ENCODE results near the gene ATCAY. TPM values are rescaled to one million over a fixed set of nuclear protein-coding genes. Genes with fewer than 3 reads are reported as not detected.

ATCAY gene
- total RNA-seq, 4 donors from 2014 or later = 0.10 TPM; not detected in 3

- TF ChIP-seq POLR2A (IDR thresholded peaks at IDR 0.05) = no peak
- no peak for TF ChIP-seq CTCF (IDR thresholded peaks at IDR 0.05)
- H3K27ac ChIP-seq = no peak overlapping the region
- H3K4me1 ChIP-seq = no peaks in the 10 kb centered on the region
- intact Hi-C loops (cut with DNase I) = no loop called here
- H3K9me3 ChIP-seq = no peaks in the 10 kb centered on the region
- no peak overlapping the region for H3K4me3 ChIP-seq (replicated peaks in 1 of 3)
- no peaks in the 10 kb centered on the region for H3K27me3 ChIP-seq
- 89 to 96% methylated on average over 3 of the region's 3 CpGs for WGBS, 2 donors
- DNase-seq = no peak
- H3K36me3 ChIP-seq = no peaks in the 10 kb centered on the region
These were observed 17.9 kb downstream of the ATCAY start for GRCh38 chr19:3898426-3898825.

GRCh38 chr19:3899531-3900294 lies 19.2 kb downstream of the ATCAY start:
- Histone ChIP-seq H3K4me3 (replicated peaks in 1 of 3) (no peak overlapping the region), H3K27ac (no peak overlapping the region), H3K27me3 (no peaks in the 10 kb centered on the region), H3K36me3 (no peaks in the 10 kb centered on the region), H3K9me3 (no peaks in the 10 kb centered on the region), H3K4me1 (no peaks in the 10 kb centered on the region)
- intact Hi-C loops (cut with DNase I) = no loop called here
- TF ChIP-seq POLR2A (IDR thresholded peaks at IDR 0.05) (no peak), CTCF (IDR thresholded peaks at IDR 0.05) (no peak)
- no peak for DNase-seq
- 65 to 72% methylated on average over 18 of the region's 18 CpGs for WGBS, 2 donors

GRCh38 chr19:3902317-3902973 lies 22.0 kb downstream of the ATCAY start:
- WGBS, 2 donors = 74 to 95% methylated on average over 6 to 14 of the region's 15 CpGs
- no peaks in the 10 kb centered on the region for H3K9me3 ChIP-seq
- intact Hi-C loops (cut with DNase I) = no loop called here
- H3K4me3 ChIP-seq (replicated peaks in 1 of 3) = no peak overlapping the region
- no peak for DNase-seq
- no peaks in the 10 kb centered on the region for H3K27me3 ChIP-seq
- TF ChIP-seq CTCF (IDR thresholded peaks at IDR 0.05) = no peak
- no peak for TF ChIP-seq POLR2A (IDR thresholded peaks at IDR 0.05)
- H3K27ac ChIP-seq = no peak overlapping the region
- no peaks in the 10 kb centered on the region for H3K36me3 ChIP-seq
- H3K4me1 ChIP-seq = no peaks in the 10 kb centered on the region

GRCh38 chr19:3904233-3904632 lies 23.7 kb downstream of the ATCAY start:
- H3K27me3 ChIP-seq = no peaks in the 10 kb centered on the region
- no peak for DNase-seq
- no peak overlapping the region for H3K4me3 ChIP-seq (replicated peaks in 1 of 3)
- H3K4me1 ChIP-seq = no peaks in the 10 kb centered on the region
- H3K36me3 ChIP-seq = no peaks in the 10 kb centered on the region
- TF ChIP-seq CTCF (IDR thresholded peaks at IDR 0.05) (no peak), POLR2A (IDR thresholded peaks at IDR 0.05) (no peak)
- 90 to 93% methylated on average over 8 of the region's 8 CpGs for WGBS, 2 donors
- no peaks in the 10 kb centered on the region for H3K9me3 ChIP-seq
- intact Hi-C loops (cut with DNase I) = no loop called here
- H3K27ac ChIP-seq = no peak overlapping the region

GRCh38 chr19:3907626-3908265 lies 27.3 kb downstream of the ATCAY start:
- 86 to 89% methylated on average over 22 to 31 of the region's 50 CpGs for WGBS, 2 donors
- H3K36me3 ChIP-seq = no peaks in the 10 kb centered on the region

More at GRCh38 chr19:3907626-3908265, 27.3 kb downstream of the ATCAY start:
- no peaks in the 10 kb centered on the region for H3K27me3 ChIP-seq
- intact Hi-C loops (cut with DNase I) = no loop called here
- DNase-seq = no peak
- H3K4me1 ChIP-seq = no peaks in the 10 kb centered on the region
- H3K27ac ChIP-seq = no peak overlapping the region
- H3K9me3 ChIP-seq = no peaks in the 10 kb centered on the region
- no peak overlapping the region for H3K4me3 ChIP-seq (replicated peaks in 1 of 3)
- no peak for TF ChIP-seq POLR2A (IDR thresholded peaks at IDR 0.05)
- no peak for TF ChIP-seq CTCF (IDR thresholded peaks at IDR 0.05)
